Spleen (tissue), 7 donors: ENCODE data around the gene GRM8.

Experiments
- POLR2A ChIP-seq, 3 donors: fragments of 450-650 bp; IDR thresholded peaks; one replicate each; pipeline ENCODE4 v1.5.1; 2017; ENCODE audit warnings: antibody characterized with exemption in 3 of 3, mild to moderate bottlenecking in 1 of 3
- POLR2AphosphoS5 ChIP-seq, 3 donors: sonication (generic); formaldehyde crosslinking; IDR thresholded peaks; one replicate each; pipeline ENCODE4 v1.5.1; 2017; ENCODE audit warnings: antibody characterized with exemption in 3 of 3
- TF ChIP-seq, protein P1 (sequence below), 11 experiments: fragments of 200-600 bp in 7 of 11; fragments of 450-650 bp in 4 of 11; sonication (generic) in 4 of 11; IDR thresholded peaks in 8 of 11; conservative IDR thresholded peaks in 3 of 11; 1 replicate in 7 of 11; 2 replicates in 4 of 11; pipeline versions ENCODE4 v1.4.0 to v1.8.0; 2016 to 2021; ENCODE audit warnings: antibody characterized with exemption in 11 of 11, inconsistent platforms in 4 of 11, mild to moderate bottlenecking in 1 of 11
- donor health status: DM: no; HTN: no; CAD: no; lungs with moderate emphysema.
- donor health status: DM: no; HTN: no; CAD: no.
- donor health status: DM: no; HTN: no; CAD: no.

GRCh38 chr7:127146746-127147536 lies 105.8 kb downstream of the GRM8 start:
- TF ChIP-seq, protein P1, sequence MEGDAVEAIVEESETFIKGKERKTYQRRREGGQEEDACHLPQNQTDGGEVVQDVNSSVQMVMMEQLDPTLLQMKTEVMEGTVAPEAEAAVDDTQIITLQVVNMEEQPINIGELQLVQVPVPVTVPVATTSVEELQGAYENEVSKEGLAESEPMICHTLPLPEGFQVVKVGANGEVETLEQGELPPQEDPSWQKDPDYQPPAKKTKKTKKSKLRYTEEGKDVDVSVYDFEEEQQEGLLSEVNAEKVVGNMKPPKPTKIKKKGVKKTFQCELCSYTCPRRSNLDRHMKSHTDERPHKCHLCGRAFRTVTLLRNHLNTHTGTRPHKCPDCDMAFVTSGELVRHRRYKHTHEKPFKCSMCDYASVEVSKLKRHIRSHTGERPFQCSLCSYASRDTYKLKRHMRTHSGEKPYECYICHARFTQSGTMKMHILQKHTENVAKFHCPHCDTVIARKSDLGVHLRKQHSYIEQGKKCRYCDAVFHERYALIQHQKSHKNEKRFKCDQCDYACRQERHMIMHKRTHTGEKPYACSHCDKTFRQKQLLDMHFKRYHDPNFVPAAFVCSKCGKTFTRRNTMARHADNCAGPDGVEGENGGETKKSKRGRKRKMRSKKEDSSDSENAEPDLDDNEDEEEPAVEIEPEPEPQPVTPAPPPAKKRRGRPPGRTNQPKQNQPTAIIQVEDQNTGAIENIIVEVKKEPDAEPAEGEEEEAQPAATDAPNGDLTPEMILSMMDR (IDR thresholded peaks at IDR 0.05 in 8 of 11, conservative IDR thresholded peaks at IDR 0.05 in 3 of 11): no peak
- no peak for TF ChIP-seq POLR2A (IDR thresholded peaks at IDR 0.05)
- no peak for TF ChIP-seq POLR2AphosphoS5 (IDR thresholded peaks at IDR 0.05)
